Cardiac fibroblast (primary cell): ENCODE results near the gene SLCO2A1.
A peak's percentile ranks its signal among the peaks of the same experiment; 100 is the strongest.

Experiments
- DNase-seq, 2 donors: peaks; one replicate each; pipeline versions ENCODE4 v3.0.0 to v3.0.0-alpha.2; 2010; ENCODE audit warnings: low read depth in 2 of 2
- H3K4me3 ChIP-seq, 2 donors: replicated peaks in 1 of 2; 1 replicate in 1 of 2; 2 replicates in 1 of 2; pipeline ENCODE4 v1.5.1; 2011; ENCODE audit warnings: low read depth in 2 of 2, low read length in 2 of 2, mild to moderate bottlenecking in 2 of 2, moderate library complexity in 1 of 2
- CTCF ChIP-seq: IDR thresholded peaks from one replicate; pipeline ENCODE4 v1.5.1; 2011; ENCODE audit warnings: low read depth, mild to moderate bottlenecking, low read length, inconsistent platforms

SLCO2A1 gene

DNA sequence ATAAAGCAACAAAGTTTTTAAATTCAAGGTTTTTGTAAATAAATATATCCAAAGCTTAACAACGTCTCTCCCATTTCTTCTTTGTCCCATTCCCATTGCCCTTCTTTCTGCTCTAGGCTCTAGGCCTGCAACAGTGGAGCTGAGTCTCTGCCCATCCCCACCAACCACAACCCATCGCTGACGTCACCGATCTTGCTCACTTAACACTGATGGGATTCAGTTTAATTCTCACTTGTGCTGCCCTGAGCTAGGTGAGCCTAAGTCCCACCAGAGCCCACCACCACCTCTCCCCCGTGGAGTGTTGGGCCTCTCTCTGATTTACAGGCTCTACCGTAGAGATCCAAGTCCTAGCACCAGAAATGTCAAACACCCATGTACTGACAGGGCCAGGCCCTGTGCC lies 72.7 kb downstream of the SLCO2A1 start:
- H3K4me3 ChIP-seq: no peak overlapping the region
- no peak for TF ChIP-seq CTCF
- no peak for DNase-seq

GRCh38 chr3:133956353-133956752 lies 73.4 kb downstream of the SLCO2A1 start:
- H3K4me3 ChIP-seq: no peak overlapping the region
- DNase-seq: no peak
- no peak for TF ChIP-seq CTCF

- no peak for TF ChIP-seq CTCF
- no peak overlapping the region for H3K4me3 ChIP-seq
- no peak for DNase-seq
These were observed 73.8 kb downstream of the SLCO2A1 start for GRCh38 chr3:133955892-133956291.

- TF ChIP-seq CTCF: no peak
- no peak overlapping the region for H3K4me3 ChIP-seq
- DNase-seq: no peak
These were observed 74.9 kb downstream of the SLCO2A1 start for GRCh38 chr3:133954717-133955360.

GRCh38 chr3:133953297-133953696 lies 76.4 kb downstream of the SLCO2A1 start:
- TF ChIP-seq CTCF: no peak
- no peak for DNase-seq
- no peak overlapping the region for H3K4me3 ChIP-seq

DNA sequence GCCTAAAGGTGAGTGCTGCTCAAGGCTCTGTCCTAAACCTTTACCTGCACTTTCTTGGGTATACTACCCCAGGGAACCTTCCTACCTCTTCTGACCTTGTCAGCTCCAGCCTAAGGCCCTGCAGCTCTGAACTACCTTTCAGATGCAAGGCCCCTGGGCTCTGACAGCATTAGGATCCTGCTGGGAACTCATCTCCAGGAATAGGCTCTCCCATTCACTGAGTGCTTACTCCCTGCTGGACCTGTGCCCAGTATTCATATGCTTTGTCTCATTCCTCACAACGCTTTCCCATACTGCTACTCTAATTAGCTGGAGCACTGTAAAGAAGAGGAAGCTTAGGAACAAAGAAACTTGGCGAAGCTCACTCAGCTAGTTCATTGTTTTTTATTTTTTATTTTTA lies 80.3 kb downstream of the SLCO2A1 start:
- no peak overlapping the region for H3K4me3 ChIP-seq
- no peak for TF ChIP-seq CTCF
- DNase-seq: peak; percentile 46 to 78

DNA sequence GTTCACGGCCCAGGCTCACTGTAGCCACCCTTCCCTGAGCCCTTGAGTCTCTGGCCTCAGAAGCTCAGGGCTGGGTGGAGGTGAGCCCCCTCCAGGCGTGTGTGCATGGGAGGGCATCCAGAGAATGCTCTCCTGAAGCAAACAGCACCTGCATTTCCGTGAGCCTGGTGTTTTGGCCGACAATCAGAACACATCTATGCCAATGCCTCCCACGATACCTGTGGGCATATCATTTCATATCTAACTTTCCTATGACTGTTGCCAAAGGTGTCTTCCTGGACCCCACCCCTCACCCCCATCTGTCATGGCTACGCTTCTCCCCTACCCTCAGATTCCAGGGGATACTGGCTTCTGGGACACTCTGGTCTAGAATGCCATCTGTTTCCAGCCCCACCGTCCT lies 80.7 kb downstream of the SLCO2A1 start:
- DNase-seq: no peak
- TF ChIP-seq CTCF: no peak

More for the DNA sequence above, 80.7 kb downstream of the SLCO2A1 start:
- no peak overlapping the region for H3K4me3 ChIP-seq
